ENCODE results near the gene SLC13A3. TPM values are rescaled to one million over a fixed set of nuclear protein-coding genes. Genes with fewer than 3 reads are reported as not detected.

Gene SLC13A3
- total RNA-seq, 1 experiment from 2014 or later: not detected

GRCh38 chr20:46555370-46555956 is 95.8 kb downstream of the SLC13A3 start:
- no peak overlapping the region for H3K4me3 Mint-ChIP-seq (ENCODE audit: low read depth, unreplicated experiment)
- no TSS peak for BruUV-seq (replicated peaks)
- CTCF ChIA-PET: interaction anchor here (0.6 kb wide), 2 partner anchors 30 to 83 kb away, joined by 3 read pairs; no protein-coding TSS in a partner anchor
- no peaks in the 10 kb centered on the region for H3K9me3 Mint-ChIP-seq (ENCODE audit: low read depth, unreplicated experiment)
- peaks cover 29% of the 10 kb centered on the region for H3K27me3 Mint-ChIP-seq (ENCODE audit: unreplicated experiment)
- no peak for DNase-seq
- intact Hi-C loops (cut with micrococcal nuclease; ENCODE audit: unreplicated experiment): loop anchor here (5.0 kb wide), 1 partner anchor 33 kb away; no protein-coding TSS in a partner anchor
- no peak overlapping the region for H3K27ac Mint-ChIP-seq (ENCODE audit: unreplicated experiment)
- peaks cover 6% of the 10 kb centered on the region for H3K4me1 Mint-ChIP-seq (ENCODE audit: low read depth, unreplicated experiment)
- no peaks in the 10 kb centered on the region for H3K36me3 Mint-ChIP-seq (ENCODE audit: insufficient read depth, unreplicated experiment)
- no peak for TF ChIP-seq CTCF (IDR thresholded peaks at IDR 0.05; ENCODE audit: unreplicated experiment)

- Mint-ChIP-seq H3K36me3 (ENCODE audit: insufficient read depth, unreplicated experiment) (no peaks in the 10 kb centered on the region), H3K27ac (ENCODE audit: unreplicated experiment) (no peak overlapping the region), H3K4me3 (ENCODE audit: low read depth, unreplicated experiment) (no peak overlapping the region), H3K9me3 (ENCODE audit: low read depth, unreplicated experiment) (no peaks in the 10 kb centered on the region), H3K4me1 (ENCODE audit: low read depth, unreplicated experiment) (peaks cover 6% of the 10 kb centered on the region), H3K27me3 (ENCODE audit: unreplicated experiment) (peaks cover 29% of the 10 kb centered on the region)
- CTCF ChIA-PET: interaction anchor here (0.6 kb wide), 1 partner anchor 84 kb away, joined by 3 read pairs; no protein-coding TSS in a partner anchor
- intact Hi-C loops (cut with micrococcal nuclease; ENCODE audit: unreplicated experiment): loop anchor here (5.0 kb wide), 1 partner anchor 33 kb away; no protein-coding TSS in a partner anchor
- BruUV-seq (replicated peaks): no TSS peak
- TF ChIP-seq CTCF (IDR thresholded peaks at IDR 0.05; ENCODE audit: unreplicated experiment): no peak
- no peak for DNase-seq
Measured at GRCh38 chr20:46554828-46555227, 96.4 kb downstream of the SLC13A3 start.

- Mint-ChIP-seq H3K4me3 (ENCODE audit: low read depth, unreplicated experiment) (no peak overlapping the region), H3K9me3 (ENCODE audit: low read depth, unreplicated experiment) (no peaks in the 10 kb centered on the region), H3K36me3 (ENCODE audit: insufficient read depth, unreplicated experiment) (no peaks in the 10 kb centered on the region), H3K27ac (ENCODE audit: unreplicated experiment) (no peak overlapping the region), H3K4me1 (ENCODE audit: low read depth, unreplicated experiment) (peaks cover 6% of the 10 kb centered on the region), H3K27me3 (ENCODE audit: unreplicated experiment) (peaks cover 29% of the 10 kb centered on the region)
- intact Hi-C loops (cut with micrococcal nuclease; ENCODE audit: unreplicated experiment): no loop called here
- no TSS peak for BruUV-seq (replicated peaks)
- no peak for DNase-seq
- CTCF ChIA-PET: interaction anchor here (0.6 kb wide), 1 partner anchor 36 kb away, joined by 3 read pairs; no protein-coding TSS in a partner anchor
- no peak for TF ChIP-seq CTCF (IDR thresholded peaks at IDR 0.05; ENCODE audit: unreplicated experiment)
Measured at GRCh38 chr20:46553926-46554325, 97.3 kb downstream of the SLC13A3 start.

GRCh38 chr20:46552460-46553420 is 98.5 kb downstream of the SLC13A3 start:
- H3K27me3 Mint-ChIP-seq (ENCODE audit: unreplicated experiment): peaks cover 29% of the 10 kb centered on the region
- BruUV-seq (replicated peaks): no TSS peak
- H3K4me1 Mint-ChIP-seq (ENCODE audit: low read depth, unreplicated experiment): no peaks in the 10 kb centered on the region
- intact Hi-C loops (cut with micrococcal nuclease; ENCODE audit: unreplicated experiment): no loop called here
- H3K9me3 Mint-ChIP-seq (ENCODE audit: low read depth, unreplicated experiment): no peaks in the 10 kb centered on the region
- no peaks in the 10 kb centered on the region for H3K36me3 Mint-ChIP-seq (ENCODE audit: insufficient read depth, unreplicated experiment)
- no peak for TF ChIP-seq CTCF (IDR thresholded peaks at IDR 0.05; ENCODE audit: unreplicated experiment)
- no peak overlapping the region for H3K27ac Mint-ChIP-seq (ENCODE audit: unreplicated experiment)
- DNase-seq: no peak
- H3K4me3 Mint-ChIP-seq (ENCODE audit: low read depth, unreplicated experiment): no peak overlapping the region
- CTCF ChIA-PET: interaction anchor here (0.9 kb wide), 1 partner anchor 134 kb away, joined by 3 read pairs; no protein-coding TSS in a partner anchor
